Endometrial microvascular endothelial cells (primary cell): ENCODE measurements around the gene SLIT3. TPM values are rescaled to one million over a fixed set of nuclear protein-coding genes. Genes with fewer than 3 reads are reported as not detected.

Experiments used
- in situ Hi-C: cut with HindIII; loops from 2 replicates; pipeline ENCODE4 v1.10.0; 2017; ENCODE audit warnings: low sequenced_read_pairs, low pct_unique_long_range_greater_than_20kb; ENCODE audit errors: inconsistent ontology term
- total RNA-seq: library from RNA; depleted of rRNA; stranded (reverse); fragments of >200 nt; gene quantifications from one replicate; pipeline ENCODE4 v1.2.3, GENCODE V29; 2015; ENCODE audit errors: inconsistent ontology term

Gene SLIT3
- under 0.01 TPM for total RNA-seq

GRCh38 chr5:169300468-169301385, at the start of gene SLIT3:
Gene SLIT3, minus strand, starts transcription at chr5:169301139. Its CDS starts 430 bp downstream, at chr5:169300709.
- in situ Hi-C loops, result no loop called here

GRCh38 chr5:169350016-169350415, 49.1 kb upstream of the SLIT3 start:
- in situ Hi-C loops, result no loop called here

GRCh38 chr5:169347786-169348185, 46.8 kb upstream of the SLIT3 start:
- in situ Hi-C loops, result no loop called here

GRCh38 chr5:169344629-169345028, 43.7 kb upstream of the SLIT3 start:
- in situ Hi-C loops, result no loop called here

GRCh38 chr5:169343766-169344165, 42.8 kb upstream of the SLIT3 start:
- in situ Hi-C loops, result no loop called here

GRCh38 chr5:169341556-169341955, 40.6 kb upstream of the SLIT3 start:
- in situ Hi-C loops, result no loop called here

GRCh38 chr5:169339869-169340268, 38.9 kb upstream of the SLIT3 start:
- in situ Hi-C loops, result no loop called here

- in situ Hi-C loops, result no loop called here
Observed at GRCh38 chr5:169336242-169336641, 35.3 kb upstream of the SLIT3 start.

- in situ Hi-C loops, result no loop called here
Observed at GRCh38 chr5:169335806-169336205, 34.9 kb upstream of the SLIT3 start.

GRCh38 chr5:169333518-169333917, 32.6 kb upstream of the SLIT3 start:
- in situ Hi-C loops, result no loop called here

GRCh38 chr5:169331292-169331852, 30.4 kb upstream of the SLIT3 start:
- in situ Hi-C loops, result no loop called here

GRCh38 chr5:169328401-169328800, 27.5 kb upstream of the SLIT3 start:
- in situ Hi-C loops, result no loop called here

GRCh38 chr5:169325273-169325672, 24.3 kb upstream of the SLIT3 start:
- in situ Hi-C loops, result no loop called here

GRCh38 chr5:169318556-169318955, 17.6 kb upstream of the SLIT3 start:
- in situ Hi-C loops, result no loop called here

GRCh38 chr5:169307646-169308045, 6.7 kb upstream of the SLIT3 start:
- in situ Hi-C loops, result no loop called here

- in situ Hi-C loops, result no loop called here
Observed at GRCh38 chr5:169305366-169305765, 4.4 kb upstream of the SLIT3 start.

GRCh38 chr5:169304175-169304574, 3.2 kb upstream of the SLIT3 start:
- in situ Hi-C loops, result no loop called here

- in situ Hi-C loops, result no loop called here
Observed at GRCh38 chr5:169303119-169303515, 2.2 kb upstream of the SLIT3 start.

GRCh38 chr5:169302491-169303118, 1.7 kb upstream of the SLIT3 start:
- in situ Hi-C loops, result no loop called here

- in situ Hi-C loops, result no loop called here
Observed at GRCh38 chr5:169301986-169302385, 1.0 kb upstream of the SLIT3 start.
